Measurements from ENCODE around the gene ZNF672.
A peak's percentile ranks its signal among the peaks of the same experiment; 100 is the strongest.
"Not testable (repeated sequence)": the region's sequence is repeated elsewhere in the genome, so short reads cannot be mapped to it uniquely, and the experiment has no call there.

Gene ZNF672

GRCh38 chr1:248881261-248881660, 43.2 kb downstream of the ZNF672 start:
- Histone ChIP-seq H3K4me1 (ENCODE audit: control insufficient read depth, low read length) (peaks cover 22% of the 10 kb centered on the region), H3K4me2 (ENCODE audit: low read length) (no peak overlapping the region), H3K9me2 (replicated peaks; ENCODE audit: control insufficient read depth, low read length) (no peaks in the 10 kb centered on the region), H3K9me3 (ENCODE audit: control insufficient read depth, insufficient read depth, low read length) (no peaks in the 10 kb centered on the region), H3F3A (ENCODE audit: control insufficient read depth, insufficient read depth) (peaks cover 12% of the 10 kb centered on the region), H3K79me2 (ENCODE audit: control insufficient read depth, low read length) (no peaks in the 10 kb centered on the region), H4K20me1 (ENCODE audit: control insufficient read depth, insufficient read depth, low read depth, low read length) (no peaks in the 10 kb centered on the region), H3K4me3 (ENCODE audit: low read length) (no peak overlapping the region), H3K36me3 (ENCODE audit: control insufficient read depth, low read length) (no peaks in the 10 kb centered on the region), H3K27ac (ENCODE audit: low read depth, low read length) (no peak overlapping the region), H3K27me3 (ENCODE audit: control insufficient read depth, low read length) (no peaks in the 10 kb centered on the region)
- no peak for TF ChIP-seq EZH2phosphoT487 (IDR thresholded peaks at IDR 0.05; ENCODE audit: borderline replicate concordance, low read length)
- TF ChIP-seq CTCF (IDR thresholded peaks at IDR 0.05; ENCODE audit: low read depth, low read length, poor library complexity, severe bottlenecking): no peak

- H3K27ac ChIP-seq (ENCODE audit: low read depth, low read length); H3K79me2 ChIP-seq (ENCODE audit: control insufficient read depth, low read length); H3K9me3 ChIP-seq (ENCODE audit: control insufficient read depth, insufficient read depth, low read length); H4K20me1 ChIP-seq (ENCODE audit: control insufficient read depth, insufficient read depth, low read depth, low read length); H3K4me2 ChIP-seq (ENCODE audit: low read length); H3K36me3 ChIP-seq (ENCODE audit: control insufficient read depth, low read length); H3K9me2 ChIP-seq (replicated peaks; ENCODE audit: control insufficient read depth, low read length); H3K27me3 ChIP-seq (ENCODE audit: control insufficient read depth, low read length); H3K4me3 ChIP-seq (ENCODE audit: low read length): not testable (repeated sequence)
- peaks cover 34% of the 10 kb centered on the region for H3K4me1 ChIP-seq (ENCODE audit: control insufficient read depth, low read length)
- H3F3A ChIP-seq (ENCODE audit: control insufficient read depth, insufficient read depth): peaks cover 13% of the 10 kb centered on the region
Observed at GRCh38 chr1:248882427-248882826, 44.4 kb downstream of the ZNF672 start.

- H3K9me3 ChIP-seq (ENCODE audit: control insufficient read depth, insufficient read depth, low read length): no peaks in the 10 kb centered on the region
- peak overlapping the region; percentile 67 for H3K4me2 ChIP-seq (ENCODE audit: low read length)
- no peaks in the 10 kb centered on the region for H3K9me2 ChIP-seq (replicated peaks; ENCODE audit: control insufficient read depth, low read length)
- H3F3A ChIP-seq (ENCODE audit: control insufficient read depth, insufficient read depth): peaks cover 13% of the 10 kb centered on the region
- H3K4me3 ChIP-seq (ENCODE audit: low read length): peak overlapping the region; percentile 55
- peaks cover 36% of the 10 kb centered on the region for H3K4me1 ChIP-seq (ENCODE audit: control insufficient read depth, low read length)
- H4K20me1 ChIP-seq (ENCODE audit: control insufficient read depth, insufficient read depth, low read depth, low read length): no peaks in the 10 kb centered on the region
- no peaks in the 10 kb centered on the region for H3K79me2 ChIP-seq (ENCODE audit: control insufficient read depth, low read length)
- H3K27ac ChIP-seq (ENCODE audit: low read depth, low read length): peak overlapping the region; percentile 83
- no peaks in the 10 kb centered on the region for H3K36me3 ChIP-seq (ENCODE audit: control insufficient read depth, low read length)
- TF ChIP-seq EZH2phosphoT487 (IDR thresholded peaks at IDR 0.05; ENCODE audit: borderline replicate concordance, low read length): no peak
- TF ChIP-seq CTCF (IDR thresholded peaks at IDR 0.05; ENCODE audit: low read depth, low read length, poor library complexity, severe bottlenecking): peak; percentile 46
- H3K27me3 ChIP-seq (ENCODE audit: control insufficient read depth, low read length): no peaks in the 10 kb centered on the region
Observed at GRCh38 chr1:248884632-248885295, 46.7 kb downstream of the ZNF672 start.

- H3K4me3 ChIP-seq (ENCODE audit: low read length): peak overlapping the region; percentile 55
- H3F3A ChIP-seq (ENCODE audit: control insufficient read depth, insufficient read depth): peaks cover 13% of the 10 kb centered on the region
- H4K20me1 ChIP-seq (ENCODE audit: control insufficient read depth, insufficient read depth, low read depth, low read length): no peaks in the 10 kb centered on the region
- H3K36me3 ChIP-seq (ENCODE audit: control insufficient read depth, low read length): no peaks in the 10 kb centered on the region
- no peaks in the 10 kb centered on the region for H3K79me2 ChIP-seq (ENCODE audit: control insufficient read depth, low read length)
- H3K27ac ChIP-seq (ENCODE audit: low read depth, low read length): peak overlapping the region; percentile 83
- H3K4me1 ChIP-seq (ENCODE audit: control insufficient read depth, low read length): peaks cover 36% of the 10 kb centered on the region
- TF ChIP-seq CTCF (IDR thresholded peaks at IDR 0.05; ENCODE audit: low read depth, low read length, poor library complexity, severe bottlenecking) (no peak), EZH2phosphoT487 (IDR thresholded peaks at IDR 0.05; ENCODE audit: borderline replicate concordance, low read length) (no peak)
- H3K9me2 ChIP-seq (replicated peaks; ENCODE audit: control insufficient read depth, low read length): no peaks in the 10 kb centered on the region
- peak overlapping the region; percentile 67 for H3K4me2 ChIP-seq (ENCODE audit: low read length)
- H3K27me3 ChIP-seq (ENCODE audit: control insufficient read depth, low read length): no peaks in the 10 kb centered on the region
- H3K9me3 ChIP-seq (ENCODE audit: control insufficient read depth, insufficient read depth, low read length): no peaks in the 10 kb centered on the region
Observed at GRCh38 chr1:248885646-248886045, 47.6 kb downstream of the ZNF672 start.
